ENCODE results near the gene POLQ.
"Not testable (repeated sequence)": the region's sequence is repeated elsewhere in the genome, so short reads cannot be mapped to it uniquely, and the experiment has no call there.

- TF ChIP-seq POLR2A, CTCF (IDR thresholded peaks at IDR 0.05): not testable (repeated sequence)
Observed at GRCh38 chr3:121451752-121452151, 94.0 kb downstream of the POLQ start.
